AML-193 (cell line): Measurements from ENCODE around the gene TRPM2.

Experiments used
- DNase-seq, 2 experiments: peaks; one replicate each; lab custom pipeline; 2025; lab: John Stamatoyannopoulos, UW

The TRPM2 gene

GRCh38 chr21:44429894-44430293, 76.5 kb downstream of the TRPM2 start:
- no peak for DNase-seq

DNA sequence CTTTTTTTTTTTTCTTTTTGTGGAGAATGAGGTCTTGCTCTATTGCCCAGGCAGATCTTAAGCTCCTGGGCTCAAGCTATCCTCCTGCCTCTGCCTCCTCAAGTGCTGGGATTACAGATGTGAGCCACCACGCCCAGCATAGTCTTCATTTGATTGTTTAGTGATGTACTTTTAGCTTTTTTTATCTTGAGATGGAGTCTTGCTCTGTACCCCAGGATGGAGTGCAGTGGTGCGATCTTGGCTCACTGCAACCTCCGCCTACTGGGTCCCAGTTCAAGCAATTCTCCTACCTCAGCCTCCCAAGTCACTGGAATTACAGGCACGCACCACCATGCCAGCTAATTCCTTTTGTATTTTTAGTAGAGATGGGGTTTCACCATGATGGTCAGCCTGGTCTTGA, 77.9 kb downstream of the TRPM2 start:
- no peak for DNase-seq

DNA sequence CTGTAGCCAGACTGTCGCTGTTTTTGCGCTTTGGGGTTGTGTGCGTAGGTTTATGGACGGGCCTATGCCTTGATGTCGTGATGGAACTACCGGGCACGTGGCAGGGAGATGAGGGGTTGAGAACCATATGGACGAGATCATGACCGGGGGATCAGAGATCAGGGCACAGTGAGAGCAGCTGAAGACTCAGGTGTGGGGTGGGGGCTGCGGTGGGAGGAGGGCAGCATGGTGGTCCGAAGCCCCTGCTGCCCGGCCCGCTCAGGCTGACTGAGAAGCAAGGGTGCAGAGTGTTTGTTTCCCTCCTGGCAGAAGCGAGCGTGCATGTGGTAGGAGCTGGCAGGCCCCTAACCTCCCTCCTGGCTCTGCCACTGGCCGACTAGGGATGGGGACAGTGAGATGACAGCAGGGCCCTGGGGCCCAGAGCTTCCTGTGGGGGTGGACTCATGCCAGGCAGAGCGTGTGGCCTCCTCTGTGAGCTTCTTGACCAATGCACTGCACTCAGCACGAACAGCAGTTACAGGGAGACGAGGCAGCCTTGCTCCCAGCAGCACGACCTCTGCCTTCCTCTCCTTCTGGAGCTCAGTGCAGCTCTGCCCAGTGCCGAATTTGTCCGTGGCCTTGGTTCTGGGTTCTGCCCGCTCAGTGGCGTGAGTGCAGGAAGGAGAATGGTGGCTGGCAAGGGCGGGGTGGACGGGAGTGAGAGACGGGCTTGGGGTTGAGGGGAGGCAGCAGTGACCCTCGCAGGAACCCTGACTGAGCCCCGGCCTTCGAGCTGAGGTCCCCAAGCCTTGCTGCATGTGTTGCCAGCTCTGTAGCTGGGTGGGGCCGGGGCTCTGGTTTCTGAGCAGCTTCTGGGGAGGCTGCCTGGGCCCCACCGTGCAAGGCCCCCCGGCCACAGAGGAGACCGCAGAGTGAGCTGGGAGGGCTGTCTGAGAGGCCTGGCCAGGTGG, 79.7 kb downstream of the TRPM2 start:
- no peak for DNase-seq

- no peak for DNase-seq
These were observed 80.6 kb downstream of the TRPM2 start for GRCh38 chr21:44433791-44434567.

- DNase-seq, result no peak
These were observed 81.1 kb downstream of the TRPM2 start for GRCh38 chr21:44434568-44434925.

GRCh38 chr21:44434936-44435635, 81.7 kb downstream of the TRPM2 start:
- no peak for DNase-seq

DNA sequence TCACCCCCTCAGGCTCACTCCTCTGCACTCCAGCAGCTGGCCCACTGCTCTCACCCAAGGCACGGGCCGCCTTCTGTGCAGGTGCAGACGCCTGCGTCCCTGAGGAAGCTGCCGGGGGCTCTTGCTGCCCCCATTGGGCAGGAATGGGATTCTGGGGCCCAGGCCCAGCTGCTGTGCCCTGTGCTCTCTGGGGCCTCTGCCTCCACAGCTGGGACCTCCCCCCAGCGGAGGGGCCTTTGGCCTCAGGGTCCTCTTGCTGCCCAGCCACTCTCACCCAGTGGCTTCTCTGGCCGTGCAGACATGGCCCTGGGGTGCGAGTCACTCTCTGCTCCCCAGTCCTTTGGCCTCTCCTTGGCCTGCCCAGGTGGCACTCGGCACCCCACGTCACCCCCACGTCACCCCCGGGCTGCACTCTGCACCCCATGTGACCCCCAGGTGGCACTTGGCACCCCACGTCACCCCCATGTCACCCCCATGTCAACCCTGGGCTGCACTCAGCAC, 82.7 kb downstream of the TRPM2 start:
- DNase-seq, result no peak

DNA sequence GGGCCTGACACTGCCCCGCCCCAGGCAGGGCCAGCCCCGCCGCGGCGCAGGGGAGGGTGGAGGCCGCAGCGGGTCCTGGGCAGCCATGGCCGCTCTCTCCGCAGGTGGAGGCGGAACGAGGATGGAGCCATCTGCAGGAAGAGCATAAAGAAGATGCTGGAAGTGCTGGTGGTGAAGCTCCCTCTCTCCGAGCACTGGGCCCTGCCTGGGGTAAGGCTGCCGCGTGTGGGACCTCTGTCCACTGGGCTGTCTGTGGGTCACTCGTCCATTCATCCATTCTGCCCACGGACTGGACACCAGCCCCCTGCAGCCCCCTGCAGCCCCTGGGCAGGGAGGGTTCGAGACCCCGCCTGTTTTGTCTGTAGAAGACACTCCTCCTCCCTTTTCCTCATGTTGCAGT, 83.5 kb downstream of the TRPM2 start:
- no peak for DNase-seq

DNA sequence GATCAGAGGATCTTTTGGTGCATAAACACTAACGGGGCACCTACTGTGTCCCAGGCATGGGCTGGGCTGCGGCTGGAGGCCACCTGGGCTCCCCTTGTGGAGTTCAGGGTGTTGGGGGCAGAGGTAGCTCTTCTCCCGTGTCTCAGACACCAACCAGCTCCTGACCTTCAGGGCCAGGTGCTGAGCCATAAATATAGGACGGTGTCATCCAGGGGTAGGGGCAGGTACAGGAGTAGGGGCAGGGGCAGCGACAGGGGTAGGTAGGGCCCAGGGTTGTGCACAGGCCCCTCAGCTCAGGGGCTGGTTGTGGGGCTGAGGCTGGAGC, 83.9 kb downstream of the TRPM2 start:
- no peak for DNase-seq

DNA sequence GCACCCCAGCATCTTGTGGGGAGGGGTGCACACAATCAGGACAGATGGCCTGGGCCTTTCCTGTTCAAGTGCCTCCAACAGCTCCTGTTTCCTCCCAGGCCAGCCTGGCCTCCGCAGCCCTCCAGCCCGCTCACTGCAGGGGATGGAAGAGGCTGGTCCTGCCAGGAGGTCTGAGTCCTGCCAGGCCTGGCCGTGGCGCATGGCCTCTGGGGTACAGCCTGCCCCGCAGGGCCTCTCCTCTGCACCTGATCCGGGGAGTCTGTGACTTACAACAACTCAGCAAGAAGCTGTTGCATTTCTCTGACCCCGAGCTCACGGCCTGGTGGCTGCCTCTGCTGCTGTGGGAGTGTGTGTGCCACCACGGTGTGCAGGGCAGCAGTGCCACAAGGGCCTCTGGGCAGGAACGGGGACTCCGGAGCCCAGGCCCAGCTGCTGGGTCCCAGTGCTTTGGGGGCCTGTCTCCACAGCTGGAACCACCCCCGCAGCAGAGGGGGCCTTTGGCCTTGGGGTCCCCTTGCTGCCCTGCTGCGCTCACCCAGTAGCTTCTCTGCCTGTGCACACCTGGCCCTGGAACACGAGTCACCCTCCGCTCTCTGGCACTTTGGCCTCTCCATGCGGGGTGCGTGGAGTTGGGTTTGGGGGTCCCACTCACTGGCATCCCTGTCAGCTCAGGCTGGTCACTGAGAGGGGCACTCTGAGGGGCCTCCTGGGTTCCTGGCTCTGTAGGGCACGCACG, 84.4 kb downstream of the TRPM2 start:
- DNase-seq, result no peak

DNA sequence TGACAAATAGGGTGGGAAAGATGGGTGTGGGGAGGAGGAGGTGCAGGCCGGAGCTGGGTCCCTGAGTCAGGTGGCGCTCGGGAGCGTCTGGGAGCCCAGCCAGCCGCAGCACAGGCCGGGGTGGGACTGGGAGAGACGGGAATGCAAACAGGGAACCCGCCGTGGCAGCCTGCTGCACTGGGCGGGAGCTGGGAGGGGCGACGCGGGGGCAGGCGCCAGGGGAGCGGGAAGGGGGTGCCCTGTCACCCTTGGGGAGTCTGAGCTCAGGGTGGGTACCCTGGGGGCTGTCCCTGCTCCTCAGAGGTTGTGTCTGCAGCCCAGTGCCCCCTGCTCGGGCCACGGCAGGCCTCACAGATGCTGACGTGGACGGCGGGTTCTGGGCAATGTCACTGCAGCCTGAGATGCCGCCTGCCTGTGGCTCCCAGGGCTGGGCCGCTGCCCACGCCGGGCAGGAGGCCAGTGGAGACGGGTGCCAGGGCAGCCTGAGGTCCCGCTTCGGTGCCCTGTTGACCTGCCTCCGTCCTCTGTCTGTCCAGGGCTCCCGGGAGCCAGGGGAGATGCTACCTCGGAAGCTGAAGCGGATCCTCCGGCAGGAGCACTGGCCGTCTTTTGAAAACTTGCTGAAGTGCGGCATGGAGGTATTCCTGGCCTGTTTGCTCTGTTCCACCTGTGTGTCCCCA, 85.2 kb downstream of the TRPM2 start:
- no peak for DNase-seq

GRCh38 chr21:44439211-44439600, 85.8 kb downstream of the TRPM2 start:
- no peak for DNase-seq

DNA sequence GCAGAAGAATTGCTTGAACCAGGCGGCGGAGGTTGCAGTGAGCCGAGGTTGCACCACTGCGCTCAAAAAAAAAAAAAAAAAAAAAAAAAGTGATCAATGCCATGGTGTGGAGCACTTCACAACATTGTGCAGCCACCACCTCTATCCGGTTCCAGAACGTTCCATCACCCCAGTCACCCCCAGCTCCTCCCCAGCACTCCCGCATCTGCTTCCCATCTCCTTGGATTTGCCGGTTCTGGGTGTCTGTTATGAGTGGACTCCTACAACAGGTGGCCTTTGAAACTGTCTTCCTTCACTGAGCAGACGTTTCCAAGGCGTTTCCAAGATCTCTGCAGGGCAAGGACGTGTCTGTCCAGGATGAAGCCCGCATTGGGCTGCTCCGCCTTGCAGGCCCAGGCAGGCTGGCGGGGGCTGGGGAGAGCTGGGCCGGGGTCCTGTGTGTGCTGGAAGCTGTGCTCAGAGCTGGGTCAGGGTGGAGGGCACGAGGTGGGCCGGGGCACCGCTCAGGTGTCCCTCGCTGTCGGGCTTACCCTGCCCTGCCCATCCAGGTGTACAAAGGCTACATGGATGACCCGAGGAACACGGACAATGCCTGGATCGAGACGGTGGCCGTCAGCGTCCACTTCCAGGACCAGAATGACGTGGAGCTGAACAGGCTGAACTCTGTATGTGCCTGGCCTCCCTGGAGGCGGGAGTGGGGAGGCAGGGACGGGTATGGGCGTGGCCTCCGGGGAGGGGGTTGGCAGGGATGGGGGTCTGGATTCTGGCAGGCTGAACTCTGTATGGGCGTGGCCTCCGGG, 87.0 kb downstream of the TRPM2 start:
- no peak for DNase-seq

DNA sequence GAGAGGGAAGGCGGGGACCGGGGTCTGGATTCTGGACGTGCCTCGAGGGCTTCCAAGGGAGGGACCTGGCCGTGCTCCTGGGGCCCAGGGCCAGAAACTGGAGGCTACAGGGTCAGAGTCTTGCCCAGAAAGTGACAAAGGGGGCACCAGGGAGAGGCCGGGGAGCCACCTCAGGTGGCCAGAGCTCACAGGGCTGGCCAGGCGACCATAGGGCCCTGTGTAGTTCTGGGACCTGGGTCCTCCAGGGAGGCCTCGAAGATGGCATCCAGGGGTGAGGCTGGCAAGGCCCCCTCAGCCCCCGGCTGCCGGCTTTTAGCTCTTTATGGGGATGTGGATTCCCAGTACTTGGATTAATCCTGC, 87.6 kb downstream of the TRPM2 start:
- DNase-seq, result no peak

GRCh38 chr21:44441581-44442265, 88.3 kb downstream of the TRPM2 start:
- no peak for DNase-seq

GRCh38 chr21:44442266-44443125, 89.1 kb downstream of the TRPM2 start:
- no peak for DNase-seq

DNA sequence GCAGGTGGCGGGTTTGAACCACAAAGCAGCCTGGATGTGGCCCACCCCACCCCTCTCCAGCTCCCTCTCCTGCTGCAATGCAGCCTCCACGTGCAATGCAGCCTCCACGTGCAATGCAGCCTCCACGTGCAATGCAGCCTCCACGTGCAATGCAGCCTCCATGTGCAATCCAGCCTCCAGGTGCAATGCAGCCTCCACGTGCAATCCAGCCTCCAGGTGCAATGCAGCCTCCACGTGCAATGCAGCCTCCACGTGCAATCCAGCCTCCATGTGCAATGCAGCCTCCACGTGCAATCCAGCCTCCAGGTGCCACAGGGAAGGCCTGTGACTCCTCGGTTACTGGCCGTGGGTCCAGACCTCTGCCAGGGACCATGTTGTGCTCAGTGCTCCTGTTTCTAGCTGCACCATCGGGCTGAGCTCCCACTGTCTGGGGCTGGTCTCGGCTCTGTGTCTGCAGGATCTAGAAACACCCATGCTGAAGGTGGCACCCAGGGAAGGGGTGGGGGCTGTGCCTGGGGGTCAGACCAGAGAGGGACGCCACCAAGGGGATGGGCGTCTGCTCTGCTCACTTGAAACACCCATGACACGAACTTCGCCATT, 90.0 kb downstream of the TRPM2 start:
- DNase-seq, result no peak

DNA sequence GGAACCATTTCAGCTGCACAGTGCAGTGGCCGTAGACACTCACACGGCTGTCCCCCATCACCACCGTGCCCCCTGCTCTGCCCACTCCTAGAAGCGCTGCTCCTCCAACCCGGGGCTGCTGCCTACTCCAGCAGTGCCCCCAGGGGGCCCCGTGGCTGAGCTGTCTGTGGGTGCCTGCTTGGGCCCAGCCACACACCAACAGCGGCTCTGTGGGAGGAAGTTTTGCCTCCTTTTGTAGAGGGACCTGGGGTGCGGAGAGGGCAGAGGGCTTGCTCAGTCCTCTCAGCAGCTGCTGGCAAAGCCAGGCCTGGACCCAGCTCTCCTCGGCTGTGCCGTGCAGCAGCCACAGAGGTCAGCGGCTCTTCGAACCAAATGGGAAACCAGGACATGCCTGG, 90.5 kb downstream of the TRPM2 start:
- no peak for DNase-seq
